Hepatocyte (in vitro differentiated cells): ENCODE measurements around the gene WDR62. TPM values are rescaled to one million over a fixed set of nuclear protein-coding genes. Genes with fewer than 3 reads are reported as not detected.

Source experiments
- DNase-seq: peaks from one replicate; pipeline ENCODE4 v3.0.0-alpha.2; 2016; ENCODE audit warnings: low spot score
- H2AFZ ChIP-seq: fragments of 200-600 bp; sonication (generic); 2 replicates; pipeline ENCODE4 v1.6.0; 2016; ENCODE audit warnings: antibody characterized with exemption, mild to moderate bottlenecking
- H3K27ac ChIP-seq: fragments of 200-600 bp; sonication (generic); 2 replicates; pipeline ENCODE4 v1.5.1; 2016; ENCODE audit warnings: mild to moderate bottlenecking
- H3K27me3 ChIP-seq: fragments of 200-600 bp; sonication (generic); 2 replicates; pipeline ENCODE4 v1.6.1; 2016
- H3K36me3 ChIP-seq: fragments of 200-600 bp; sonication (generic); replicated peaks from 2 replicates; pipeline ENCODE4 v1.5.1; 2016; ENCODE audit warnings: low read depth; ENCODE audit not compliant: insufficient read depth
- H3K4me1 ChIP-seq: fragments of 200-600 bp; sonication (generic); 2 replicates; pipeline ENCODE4 v1.5.1; 2016; ENCODE audit warnings: mild to moderate bottlenecking, moderate library complexity; ENCODE audit not compliant: insufficient read depth
- H3K4me2 ChIP-seq: fragments of 200-600 bp; sonication (generic); 2 replicates; pipeline ENCODE4 v1.6.0; 2016
- H3K4me3 ChIP-seq: fragments of 200-600 bp; sonication (generic); 2 replicates; pipeline ENCODE4 v1.5.1; 2016; ENCODE audit warnings: mild to moderate bottlenecking
- H3K79me2 ChIP-seq: fragments of 200-600 bp; sonication (generic); 2 replicates; pipeline ENCODE4 v1.6.0; 2017; ENCODE audit warnings: mild to moderate bottlenecking
- H3K9me2 ChIP-seq: fragments of 200-600 bp; sonication (generic); replicated peaks from 2 replicates; pipeline ENCODE4 v1.6.0; 2017; ENCODE audit warnings: mild to moderate bottlenecking; ENCODE audit not compliant: insufficient read depth
- H3K9me3 ChIP-seq: fragments of 200-600 bp; sonication (generic); 2 replicates; pipeline ENCODE4 v1.5.1; 2016; ENCODE audit warnings: low read depth, mild to moderate bottlenecking
- H4K20me1 ChIP-seq: fragments of 200-600 bp; sonication (generic); 2 replicates; pipeline ENCODE4 v1.6.0; 2016; ENCODE audit warnings: mild to moderate bottlenecking; ENCODE audit not compliant: insufficient read depth, poor library complexity, severe bottlenecking
- EZH2 ChIP-seq: fragments of 200-600 bp; sonication (generic); IDR thresholded peaks from 2 replicates; pipeline ENCODE4 v1.6.1; 2016; ENCODE audit warnings: antibody characterized with exemption, mild to moderate bottlenecking, borderline replicate concordance
- EZH2phosphoT487 ChIP-seq: fragments of 200-600 bp; sonication (generic); IDR thresholded peaks from one replicate; pipeline ENCODE4 v1.6.1; 2018; ENCODE audit warnings: antibody characterized with exemption, mild to moderate bottlenecking, low read depth, moderate library complexity; ENCODE audit not compliant: unreplicated experiment, severe bottlenecking
- WGBS: methylation state at CpG from one replicate; pipeline ENCODE4 v1.1.6; 2016; ENCODE audit warnings: low lambda C conversion rate; ENCODE audit errors: missing lambda C conversion rate; 5-methylcytosine and 5-hydroxymethylcytosine counted together
- polyA plus RNA-seq: library from polyadenylated mRNA; unstranded; fragments of >200 nt; fragmentation: Nextera tagmentation; extraction: Ambion mirVana; gene quantifications from 2 replicates; pipeline ENCODE4 v1.2.1, GENCODE V29; 2016
- total RNA-seq: library from RNA; depleted of rRNA; stranded (reverse); fragments of >200 nt; gene quantifications from 2 replicates; pipeline ENCODE4 v1.2.3, GENCODE V29; 2014
- TF ChIP-seq, protein P1 (sequence below): fragments of 200-600 bp; sonication (generic); IDR thresholded peaks from 2 replicates; pipeline ENCODE4 v1.5.1; 2016; ENCODE audit warnings: antibody characterized with exemption, mild to moderate bottlenecking; ENCODE audit not compliant: poor library complexity

Gene WDR62
- total and polyA plus RNA-seq, 2 experiments from 2014 or later = 2.1 to 4.6 TPM

DNA sequence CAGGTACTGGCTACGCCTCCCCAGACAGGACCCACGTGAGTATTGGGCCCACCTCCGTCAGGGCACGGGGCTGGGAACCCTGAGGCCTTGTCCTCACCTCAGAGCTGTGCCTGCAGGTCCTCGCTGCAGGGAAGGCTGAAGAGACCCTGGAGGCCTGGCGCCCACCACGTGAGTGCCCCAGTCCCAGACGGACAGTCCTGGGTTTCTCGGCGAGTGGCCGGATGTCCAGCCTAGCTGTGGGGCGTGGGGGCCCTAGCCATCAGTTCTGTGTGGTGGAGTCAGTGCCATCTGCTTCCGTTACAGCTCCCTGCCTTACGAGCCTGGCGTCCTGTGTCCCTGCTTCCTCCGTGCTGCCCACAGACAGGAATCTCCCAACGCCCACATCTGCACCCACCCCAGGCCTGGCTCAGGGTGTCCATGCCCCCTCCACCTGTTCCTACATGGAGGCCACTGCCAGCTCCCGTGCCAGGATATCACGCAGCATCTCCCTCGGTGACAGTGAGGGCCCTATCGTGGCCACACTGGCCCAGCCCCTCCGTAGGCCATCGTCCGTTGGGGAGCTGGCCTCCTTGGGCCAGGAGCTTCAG is 48.4 kb downstream of the WDR62 start:
- Histone ChIP-seq H3K4me1 (no peaks in the 10 kb centered on the region), H3K79me2 (no peaks in the 10 kb centered on the region), H2AFZ (no peak overlapping the region), H4K20me1 (no peaks in the 10 kb centered on the region), H3K4me3 (no peak overlapping the region), H3K27me3 (no peaks in the 10 kb centered on the region), H3K27ac (no peak overlapping the region), H3K9me2 (no peaks in the 10 kb centered on the region), H3K4me2 (no peak overlapping the region), H3K9me3 (no peaks in the 10 kb centered on the region), H3K36me3 (no peaks in the 10 kb centered on the region)
- TF ChIP-seq, protein P1, sequence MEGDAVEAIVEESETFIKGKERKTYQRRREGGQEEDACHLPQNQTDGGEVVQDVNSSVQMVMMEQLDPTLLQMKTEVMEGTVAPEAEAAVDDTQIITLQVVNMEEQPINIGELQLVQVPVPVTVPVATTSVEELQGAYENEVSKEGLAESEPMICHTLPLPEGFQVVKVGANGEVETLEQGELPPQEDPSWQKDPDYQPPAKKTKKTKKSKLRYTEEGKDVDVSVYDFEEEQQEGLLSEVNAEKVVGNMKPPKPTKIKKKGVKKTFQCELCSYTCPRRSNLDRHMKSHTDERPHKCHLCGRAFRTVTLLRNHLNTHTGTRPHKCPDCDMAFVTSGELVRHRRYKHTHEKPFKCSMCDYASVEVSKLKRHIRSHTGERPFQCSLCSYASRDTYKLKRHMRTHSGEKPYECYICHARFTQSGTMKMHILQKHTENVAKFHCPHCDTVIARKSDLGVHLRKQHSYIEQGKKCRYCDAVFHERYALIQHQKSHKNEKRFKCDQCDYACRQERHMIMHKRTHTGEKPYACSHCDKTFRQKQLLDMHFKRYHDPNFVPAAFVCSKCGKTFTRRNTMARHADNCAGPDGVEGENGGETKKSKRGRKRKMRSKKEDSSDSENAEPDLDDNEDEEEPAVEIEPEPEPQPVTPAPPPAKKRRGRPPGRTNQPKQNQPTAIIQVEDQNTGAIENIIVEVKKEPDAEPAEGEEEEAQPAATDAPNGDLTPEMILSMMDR = no peak
- TF ChIP-seq EZH2 (no peak), EZH2phosphoT487 (no peak)
- DNase-seq = no peak
- WGBS = 96% methylated on average over 24 of the region's 24 CpGs

DNA sequence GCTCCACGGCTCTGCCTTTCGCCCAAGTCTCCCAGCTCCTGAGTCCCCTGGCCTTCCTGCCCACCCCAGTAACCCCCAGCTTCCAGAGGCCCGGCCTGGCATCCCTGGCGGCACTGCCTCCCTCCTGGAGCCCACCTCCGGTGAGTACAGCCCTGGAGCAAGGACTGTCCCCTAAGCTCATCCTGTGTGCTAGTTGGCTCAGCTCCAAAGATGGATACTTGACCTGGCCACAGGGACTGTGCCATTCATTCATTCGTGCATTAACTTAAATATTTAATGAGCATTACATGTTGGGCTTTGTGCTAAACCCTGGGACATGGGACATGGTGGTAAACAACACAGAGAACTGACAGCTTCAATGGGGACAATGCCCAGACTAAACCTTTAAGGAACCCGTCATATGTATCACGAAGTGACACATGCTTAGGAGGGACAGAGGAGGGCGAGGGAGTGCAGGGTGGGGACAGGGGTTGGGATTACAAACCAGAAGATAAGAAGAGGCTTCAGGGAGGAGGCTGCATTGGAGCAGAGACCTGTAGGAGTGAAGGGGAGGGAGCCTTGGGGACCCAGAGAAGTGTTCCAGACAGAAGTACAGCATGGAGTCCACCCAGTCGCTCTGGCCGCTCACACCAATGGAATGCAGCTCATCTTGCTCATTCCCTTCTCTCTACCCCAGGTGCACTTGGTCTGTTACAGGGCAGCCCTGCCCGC is 49.3 kb downstream of the WDR62 start:
- WGBS = 93% methylated on average over 12 of the region's 12 CpGs
- no peak for DNase-seq

DNA sequence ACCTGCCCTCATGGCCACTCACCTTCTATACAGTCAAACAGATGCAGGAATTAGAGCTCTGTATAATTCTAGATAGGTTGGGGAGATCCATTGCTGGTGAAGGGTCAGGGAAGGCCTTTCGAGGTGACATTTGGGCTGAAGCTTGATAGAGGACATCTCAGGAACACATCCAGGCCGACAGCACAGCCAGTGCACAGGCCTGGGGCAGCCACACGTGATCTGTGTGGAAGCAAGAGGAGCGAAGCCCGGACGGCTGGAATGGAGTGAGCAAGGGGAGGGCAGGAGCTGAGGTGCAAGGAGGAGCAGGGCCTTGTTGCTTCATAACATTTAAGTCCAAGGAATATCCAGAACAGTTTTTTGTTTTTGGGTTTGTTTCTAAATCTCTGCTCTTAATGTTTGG is 51.7 kb downstream of the WDR62 start:
- TF ChIP-seq, protein P1 = no peak

More for the DNA sequence above, 49.3 kb downstream of the WDR62 start:
- no peaks in the 10 kb centered on the region for H3K79me2 ChIP-seq
- TF ChIP-seq, protein P1 = no peak
- no peak overlapping the region for H3K27ac ChIP-seq
- H2AFZ ChIP-seq = no peak overlapping the region
- H3K36me3 ChIP-seq = no peaks in the 10 kb centered on the region
- H3K4me3 ChIP-seq = no peak overlapping the region
- H3K27me3 ChIP-seq = no peaks in the 10 kb centered on the region
- no peaks in the 10 kb centered on the region for H3K4me1 ChIP-seq
- no peaks in the 10 kb centered on the region for H3K9me3 ChIP-seq
- no peaks in the 10 kb centered on the region for H4K20me1 ChIP-seq
- H3K4me2 ChIP-seq = no peak overlapping the region
- H3K9me2 ChIP-seq = no peaks in the 10 kb centered on the region

More for the DNA sequence above, 51.7 kb downstream of the WDR62 start:
- H3K27ac ChIP-seq = no peak overlapping the region
- H3K4me1 ChIP-seq = no peaks in the 10 kb centered on the region
- H2AFZ ChIP-seq = no peak overlapping the region
- 92% methylated on average over 6 of the region's 6 CpGs for WGBS
- H3K27me3 ChIP-seq = no peaks in the 10 kb centered on the region
- H3K36me3 ChIP-seq = no peaks in the 10 kb centered on the region
- H4K20me1 ChIP-seq = no peaks in the 10 kb centered on the region
- H3K79me2 ChIP-seq = no peaks in the 10 kb centered on the region
- H3K9me2 ChIP-seq = no peaks in the 10 kb centered on the region
- no peak overlapping the region for H3K4me2 ChIP-seq
- DNase-seq = no peak
- H3K9me3 ChIP-seq = no peaks in the 10 kb centered on the region
- no peak overlapping the region for H3K4me3 ChIP-seq
